ENCODE data around the gene GSN.
A peak's percentile ranks its signal among the peaks of the same experiment; 100 is the strongest.
"Not testable (repeated sequence)": the region's sequence is repeated elsewhere in the genome, so short reads cannot be mapped to it uniquely, and the experiment has no call there.

GSN gene

DNA sequence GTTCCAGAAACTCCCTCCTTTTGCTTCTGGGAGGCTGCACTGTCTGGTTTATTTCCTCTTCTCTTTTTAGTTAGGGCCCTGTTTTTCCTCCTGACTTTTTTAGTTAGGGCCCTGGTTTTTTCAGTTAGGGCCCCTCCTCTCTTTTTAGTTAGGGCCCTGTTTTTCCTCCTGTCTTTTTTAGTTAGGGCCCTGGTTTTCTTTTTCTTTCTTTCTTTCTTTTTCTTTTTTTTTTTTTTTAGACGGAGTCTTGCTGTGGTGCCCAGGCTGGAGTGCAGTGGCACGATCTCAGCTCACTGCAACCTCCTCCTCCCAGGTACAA lies 15.1 kb downstream of the GSN start:
- Mint-ChIP-seq H3K4me1 (ENCODE audit: low read depth) (peaks cover 96% of the 10 kb centered on the region), H3K27me3 (no peaks in the 10 kb centered on the region), H3K9me3 (no peaks in the 10 kb centered on the region), H3K27ac (peak overlapping the region; percentile 98), H3K36me3 (ENCODE audit: low read depth) (peaks cover 90% of the 10 kb centered on the region), H3K4me3 (peak overlapping the region; percentile 57)
- intact Hi-C loops (cut with micrococcal nuclease) = loop anchor here (2.0 to 5.0 kb wide), 2 partner anchors 14 to 61 kb away; partner anchors contain the start of gene GSN

DNA sequence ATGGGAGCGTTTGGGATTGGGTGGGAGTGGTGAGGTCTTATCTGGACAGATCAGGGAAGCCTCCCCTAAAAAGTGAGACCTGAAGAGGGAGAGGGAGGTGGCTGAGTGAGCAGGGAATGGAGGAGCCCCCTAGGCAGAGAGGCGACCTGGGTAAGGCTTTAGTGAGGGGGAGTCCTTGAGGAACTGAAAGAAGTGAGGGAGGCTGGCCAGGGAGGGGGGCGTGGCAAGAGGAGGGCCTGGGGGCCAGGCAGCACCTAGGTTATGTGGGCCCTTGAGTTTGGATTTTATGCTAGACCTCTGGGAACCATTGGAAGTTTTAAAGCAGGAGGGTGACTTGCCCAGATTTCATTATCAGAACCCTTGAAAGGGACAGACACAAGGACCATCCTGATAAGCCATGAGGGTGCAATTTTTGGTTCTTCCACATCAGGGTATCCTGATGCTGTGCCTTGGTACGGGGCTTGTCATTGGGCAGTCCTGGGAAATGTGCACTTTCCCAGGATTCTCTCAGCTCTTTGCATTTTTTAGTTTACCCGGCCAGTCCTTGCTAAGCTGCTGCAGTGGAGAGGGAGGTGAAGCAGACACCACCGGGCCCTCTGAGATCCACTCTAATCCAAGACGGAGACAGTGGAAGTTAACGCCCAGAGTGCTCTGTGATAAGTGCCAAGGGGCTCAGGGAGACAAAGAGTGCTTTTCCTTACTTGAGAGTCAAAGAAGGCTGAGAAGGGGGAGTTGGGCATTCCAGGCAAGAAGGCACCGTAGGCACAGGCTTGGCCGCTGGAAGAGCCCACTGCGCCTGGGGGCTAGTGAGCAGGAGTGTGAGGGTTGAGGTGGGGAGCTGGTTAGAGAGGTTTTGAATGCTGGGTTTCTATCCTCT lies 16.1 kb downstream of the GSN start:
- Mint-ChIP-seq H3K4me3 (peak overlapping the region; percentile 57), H3K9me3 (no peaks in the 10 kb centered on the region), H3K4me1 (ENCODE audit: low read depth) (peaks cover 96% of the 10 kb centered on the region), H3K36me3 (ENCODE audit: low read depth) (peaks cover 94% of the 10 kb centered on the region), H3K27me3 (no peaks in the 10 kb centered on the region), H3K27ac (peak overlapping the region; percentile 98)
- intact Hi-C loops (cut with micrococcal nuclease) = loop anchor here (2.0 to 5.0 kb wide), 2 partner anchors 15 to 62 kb away; partner anchors contain the start of gene GSN

DNA sequence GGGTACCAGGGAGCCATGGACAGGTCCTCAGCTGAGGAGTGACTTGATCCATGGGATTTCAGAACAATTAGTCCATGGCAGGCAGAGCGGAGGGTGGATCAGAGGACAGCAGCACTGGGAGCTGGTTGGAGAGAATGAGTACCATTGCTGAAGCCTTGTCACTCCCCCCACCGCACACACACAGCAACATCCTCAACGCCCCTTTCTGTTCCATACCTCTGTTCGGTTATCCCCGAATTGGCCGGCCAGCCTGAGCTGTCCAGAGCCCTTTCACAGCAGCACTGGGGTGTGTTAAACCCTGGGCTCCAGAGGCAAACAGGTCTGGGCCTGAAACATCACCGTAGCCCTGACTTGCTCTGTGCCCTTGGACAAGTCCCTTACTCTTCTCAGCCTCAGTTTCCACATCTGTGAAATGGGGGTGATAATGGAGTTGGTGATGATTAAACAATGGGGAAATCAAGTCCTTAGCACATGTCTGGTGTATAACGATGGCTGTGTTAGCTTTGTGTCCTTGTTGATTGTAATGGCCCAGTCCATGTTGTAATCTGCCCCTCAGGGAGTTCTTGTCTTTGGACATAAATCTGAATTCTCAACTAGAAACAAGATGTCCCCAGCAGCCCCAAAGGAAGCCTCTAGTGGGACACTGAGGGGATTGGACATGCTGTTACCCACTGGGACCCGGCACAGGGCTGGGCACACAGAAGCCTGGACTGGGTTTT lies 16.9 kb downstream of the GSN start:
- intact Hi-C loops (cut with micrococcal nuclease) = loop anchor here (5.0 kb wide), 1 partner anchor 63 kb away; no protein-coding TSS in a partner anchor
- Mint-ChIP-seq H3K36me3 (ENCODE audit: low read depth) (peaks cover 94% of the 10 kb centered on the region), H3K4me3 (peak overlapping the region; percentile 28), H3K9me3 (no peaks in the 10 kb centered on the region), H3K27me3 (no peaks in the 10 kb centered on the region), H3K27ac (peak overlapping the region; percentile 98), H3K4me1 (ENCODE audit: low read depth) (peaks cover 96% of the 10 kb centered on the region)

DNA sequence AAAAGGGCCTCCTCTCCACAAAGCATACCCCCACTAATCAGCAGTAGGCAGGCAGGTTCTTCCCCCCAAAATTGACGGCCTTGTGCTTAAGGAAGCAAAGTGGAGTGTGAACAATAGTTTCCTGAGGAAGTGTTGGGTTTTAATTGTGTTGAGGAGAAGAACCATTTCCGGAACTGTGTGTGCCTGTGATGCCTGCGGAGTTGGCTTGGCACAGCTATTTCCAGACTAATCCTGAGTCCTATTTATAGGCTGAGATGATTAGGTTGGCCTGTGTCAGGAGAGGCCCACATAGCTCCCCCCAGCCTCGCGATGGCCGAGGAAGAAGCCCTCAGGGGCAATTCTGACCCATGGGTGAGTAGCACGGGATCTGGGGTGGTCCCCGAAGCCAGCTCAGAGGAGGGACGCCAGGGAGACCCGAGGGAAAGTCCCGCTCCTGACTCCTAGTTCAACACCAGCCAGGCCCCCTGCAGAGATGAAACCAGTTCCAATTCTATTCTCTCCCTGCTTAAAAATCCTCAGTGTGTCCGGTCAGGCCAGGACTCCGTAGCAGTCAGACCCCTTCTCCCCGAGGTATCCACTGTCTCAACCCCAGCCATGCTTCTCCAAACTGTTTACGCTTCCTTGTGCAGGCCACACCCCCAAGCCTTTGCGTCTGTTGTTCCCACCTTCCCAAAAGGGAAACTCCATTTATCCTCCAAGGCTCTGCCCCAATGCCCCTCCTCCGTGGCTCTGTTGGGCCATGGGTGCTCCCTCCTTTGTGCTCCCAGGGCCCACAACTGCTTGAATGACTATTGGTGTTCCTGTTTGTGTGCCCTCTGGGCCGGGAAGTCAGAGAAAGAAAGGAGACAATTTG lies 18.1 kb downstream of the GSN start:
- H3K27me3 Mint-ChIP-seq = no peaks in the 10 kb centered on the region
- peak overlapping the region; percentile 67 for H3K4me3 Mint-ChIP-seq
- H3K9me3 Mint-ChIP-seq = no peaks in the 10 kb centered on the region
- H3K4me1 Mint-ChIP-seq (ENCODE audit: low read depth) = peaks cover 89% of the 10 kb centered on the region
- H3K36me3 Mint-ChIP-seq (ENCODE audit: low read depth) = peaks cover 87% of the 10 kb centered on the region
- peak overlapping the region; percentile 98 for H3K27ac Mint-ChIP-seq
- intact Hi-C loops (cut with micrococcal nuclease) = no loop called here

DNA sequence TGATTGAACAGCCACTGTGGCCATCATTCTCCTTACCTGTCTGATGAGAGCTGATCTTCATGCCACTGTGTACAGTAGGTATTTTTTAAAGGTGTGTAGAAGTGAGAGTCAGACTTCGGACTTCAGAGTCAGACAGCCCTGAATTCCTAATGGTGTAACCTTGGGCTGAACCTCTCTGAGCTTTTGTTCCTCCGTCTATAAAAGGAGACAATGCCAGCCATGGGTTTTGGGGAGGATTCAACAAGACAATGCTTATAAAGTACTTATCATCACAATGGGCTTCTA lies 18.7 kb downstream of the GSN start:
- peaks cover 87% of the 10 kb centered on the region for H3K4me1 Mint-ChIP-seq (ENCODE audit: low read depth)
- H3K27ac Mint-ChIP-seq = peak overlapping the region; percentile 98
- no peaks in the 10 kb centered on the region for H3K9me3 Mint-ChIP-seq
- H3K4me3 Mint-ChIP-seq = peak overlapping the region; percentile 67
- intact Hi-C loops (cut with micrococcal nuclease) = no loop called here
- H3K27me3 Mint-ChIP-seq = no peaks in the 10 kb centered on the region
- H3K36me3 Mint-ChIP-seq (ENCODE audit: low read depth) = peaks cover 85% of the 10 kb centered on the region

DNA sequence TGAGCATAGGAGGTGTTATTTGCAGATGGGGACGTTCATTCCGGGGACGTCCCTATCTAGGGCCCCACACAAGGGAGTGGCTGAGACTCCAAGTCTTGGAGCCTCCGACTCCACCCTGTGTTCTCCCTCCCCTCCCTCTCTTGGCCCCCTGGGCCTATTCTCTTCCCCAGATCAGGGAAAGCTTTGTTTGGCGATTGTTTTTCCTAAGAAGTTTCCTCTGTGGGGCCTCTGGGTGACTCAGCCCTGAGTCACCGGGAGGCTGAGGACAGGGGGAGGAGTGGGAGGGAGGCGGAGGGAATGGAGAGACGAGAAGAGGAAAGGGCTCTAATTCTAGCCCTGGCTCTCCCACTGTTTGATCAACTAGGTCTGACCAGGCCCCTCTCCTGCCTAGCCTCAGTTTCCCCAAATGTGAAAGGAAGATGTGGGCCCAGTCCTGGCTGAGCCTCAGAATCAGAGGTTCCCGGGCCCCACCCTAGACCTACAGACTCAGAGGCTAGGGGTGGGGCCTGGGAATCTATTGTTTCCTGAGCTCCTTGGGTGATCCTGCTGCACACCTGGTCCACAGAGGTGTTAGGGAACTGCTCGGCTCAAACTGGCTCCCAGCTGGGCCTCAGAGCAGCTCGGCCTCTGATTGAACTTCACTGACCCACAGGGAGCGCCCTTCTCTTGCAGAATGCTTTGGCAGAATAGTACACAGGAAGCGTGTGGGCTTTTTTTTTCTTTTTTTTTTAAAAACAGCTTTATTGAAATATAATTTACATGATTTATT lies 19.2 kb downstream of the GSN start:
- H3K27ac Mint-ChIP-seq = peak overlapping the region; percentile 98
- H3K4me3 Mint-ChIP-seq = peak overlapping the region; percentile 67
- intact Hi-C loops (cut with micrococcal nuclease) = no loop called here
- H3K9me3 Mint-ChIP-seq = no peaks in the 10 kb centered on the region
- peaks cover 85% of the 10 kb centered on the region for H3K36me3 Mint-ChIP-seq (ENCODE audit: low read depth)
- no peaks in the 10 kb centered on the region for H3K27me3 Mint-ChIP-seq
- peaks cover 87% of the 10 kb centered on the region for H3K4me1 Mint-ChIP-seq (ENCODE audit: low read depth)

DNA sequence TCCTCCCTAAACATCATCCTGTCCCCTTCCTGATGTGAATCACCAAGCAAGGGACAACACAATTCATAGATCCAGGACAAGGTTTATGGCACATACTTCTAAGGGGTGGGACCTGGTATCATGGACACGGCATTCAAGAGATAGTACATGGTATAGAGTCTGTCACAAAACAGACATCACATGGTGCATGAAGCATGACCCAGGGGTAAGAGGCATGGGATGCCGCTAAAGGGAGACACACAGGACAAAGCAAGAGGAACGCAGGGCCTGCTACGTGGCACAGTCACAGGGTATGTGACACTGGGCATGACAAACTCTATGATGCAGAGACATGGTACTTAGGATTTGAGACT lies 20.7 kb downstream of the GSN start:
- peaks cover 87% of the 10 kb centered on the region for H3K4me1 Mint-ChIP-seq (ENCODE audit: low read depth)
- peaks cover 88% of the 10 kb centered on the region for H3K36me3 Mint-ChIP-seq (ENCODE audit: low read depth)
- intact Hi-C loops (cut with micrococcal nuclease) = no loop called here
- no peaks in the 10 kb centered on the region for H3K9me3 Mint-ChIP-seq
- H3K27ac Mint-ChIP-seq = peak overlapping the region; percentile 98
- peak overlapping the region; percentile 43 for H3K4me3 Mint-ChIP-seq
- no peaks in the 10 kb centered on the region for H3K27me3 Mint-ChIP-seq

DNA sequence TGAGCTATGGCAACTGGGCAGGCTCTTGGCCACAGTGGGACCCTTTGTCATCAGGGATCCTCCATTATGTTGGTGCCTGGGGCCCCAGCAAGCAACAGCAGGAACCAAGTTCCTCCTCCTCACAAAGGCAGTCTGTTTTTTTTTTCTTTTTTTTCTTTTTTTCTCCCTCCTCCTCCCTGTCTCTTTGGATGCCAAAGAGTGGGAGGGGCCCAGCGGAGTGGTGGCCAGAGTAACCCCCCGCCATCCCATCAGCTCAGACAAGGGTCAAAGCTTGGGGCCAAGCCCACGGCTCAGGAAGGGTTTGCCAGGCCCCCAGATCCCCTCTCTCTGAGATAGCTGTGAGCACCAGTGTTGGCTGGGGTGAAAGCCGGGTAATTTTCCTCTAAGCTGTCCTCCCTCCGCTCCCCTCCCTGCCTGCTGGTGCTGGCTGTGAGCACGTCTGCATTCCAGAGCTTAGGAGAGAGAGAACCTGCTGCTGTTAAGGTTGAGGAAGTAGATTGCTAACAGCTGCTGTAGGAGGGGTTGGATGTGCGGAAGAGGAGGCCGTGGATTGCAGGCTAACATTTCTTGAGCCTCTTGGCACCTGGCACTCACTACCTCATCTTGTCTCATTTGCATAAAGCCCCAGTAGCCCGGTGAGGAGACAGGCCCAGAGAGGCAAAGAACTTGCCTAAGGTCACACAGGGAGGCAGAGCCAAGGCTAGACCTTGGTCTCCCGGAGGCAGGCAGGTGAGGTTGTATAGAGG lies 21.2 kb downstream of the GSN start:
- intact Hi-C loops (cut with micrococcal nuclease) = no loop called here
- Mint-ChIP-seq H3K4me1 (ENCODE audit: low read depth) (peaks cover 87% of the 10 kb centered on the region), H3K36me3 (ENCODE audit: low read depth) (peaks cover 88% of the 10 kb centered on the region), H3K9me3 (no peaks in the 10 kb centered on the region), H3K4me3 (peak overlapping the region; percentile 43), H3K27ac (peak overlapping the region; percentile 98), H3K27me3 (no peaks in the 10 kb centered on the region)

DNA sequence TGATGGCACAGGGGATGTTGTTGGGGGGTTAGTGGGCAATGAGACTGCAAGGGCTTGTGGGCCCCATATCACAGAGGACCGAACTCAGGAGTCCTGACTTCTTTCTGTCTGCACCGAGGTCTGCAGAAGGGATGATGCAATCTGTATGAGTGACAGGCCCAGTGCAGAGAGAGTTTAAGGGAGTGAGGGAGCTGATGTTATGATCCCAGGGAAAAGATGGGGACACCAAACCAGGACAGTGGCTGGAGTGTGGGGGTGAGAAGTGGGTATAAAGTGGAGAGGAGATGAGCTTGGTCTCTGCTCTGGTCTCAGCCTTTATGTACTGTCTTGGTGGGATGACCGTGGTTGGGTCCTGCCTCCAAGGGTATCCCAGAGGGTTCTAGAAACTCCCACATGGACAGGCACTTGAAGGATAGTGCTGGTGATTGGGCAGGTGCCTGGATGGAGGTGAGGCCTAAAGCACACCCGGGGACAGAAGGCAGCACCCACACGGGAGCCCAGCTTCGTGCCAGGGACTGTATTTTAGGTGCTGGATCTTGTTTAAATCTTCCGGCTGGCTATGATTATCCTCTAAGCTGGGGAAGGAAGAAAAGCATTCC lies 21.9 kb downstream of the GSN start:
- no peaks in the 10 kb centered on the region for H3K9me3 Mint-ChIP-seq
- peaks cover 87% of the 10 kb centered on the region for H3K4me1 Mint-ChIP-seq (ENCODE audit: low read depth)
- H3K27ac Mint-ChIP-seq = peak overlapping the region; percentile 98
- peaks cover 88% of the 10 kb centered on the region for H3K36me3 Mint-ChIP-seq (ENCODE audit: low read depth)
- peak overlapping the region; percentile 43 for H3K4me3 Mint-ChIP-seq
- H3K27me3 Mint-ChIP-seq = no peaks in the 10 kb centered on the region
- intact Hi-C loops (cut with micrococcal nuclease) = no loop called here

DNA sequence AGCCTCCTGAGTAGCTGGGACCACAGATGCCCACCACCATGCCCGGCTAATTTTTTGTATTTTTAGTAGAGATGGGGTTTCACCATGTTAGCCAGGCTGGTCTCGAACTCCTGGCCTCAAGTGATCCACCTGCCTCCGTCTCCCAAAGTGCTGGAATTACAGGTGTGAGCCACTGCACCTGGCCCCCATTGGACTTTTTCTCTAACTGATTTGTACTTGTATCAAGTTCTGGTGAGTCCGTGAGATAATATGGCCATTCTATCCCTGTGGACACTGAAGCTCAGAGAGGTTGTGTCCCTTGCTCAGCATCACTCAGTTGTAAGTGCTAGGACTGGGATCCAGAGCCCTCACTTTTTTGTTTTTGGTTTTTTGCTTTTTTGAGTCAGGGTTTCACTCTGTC lies 23.6 kb downstream of the GSN start:
- H3K36me3 Mint-ChIP-seq (ENCODE audit: low read depth) = peaks cover 87% of the 10 kb centered on the region
- H3K4me3 Mint-ChIP-seq; H3K27ac Mint-ChIP-seq; intact Hi-C loops (cut with micrococcal nuclease); H3K27me3 Mint-ChIP-seq; H3K9me3 Mint-ChIP-seq: not testable (repeated sequence)
- peaks cover 90% of the 10 kb centered on the region for H3K4me1 Mint-ChIP-seq (ENCODE audit: low read depth)

DNA sequence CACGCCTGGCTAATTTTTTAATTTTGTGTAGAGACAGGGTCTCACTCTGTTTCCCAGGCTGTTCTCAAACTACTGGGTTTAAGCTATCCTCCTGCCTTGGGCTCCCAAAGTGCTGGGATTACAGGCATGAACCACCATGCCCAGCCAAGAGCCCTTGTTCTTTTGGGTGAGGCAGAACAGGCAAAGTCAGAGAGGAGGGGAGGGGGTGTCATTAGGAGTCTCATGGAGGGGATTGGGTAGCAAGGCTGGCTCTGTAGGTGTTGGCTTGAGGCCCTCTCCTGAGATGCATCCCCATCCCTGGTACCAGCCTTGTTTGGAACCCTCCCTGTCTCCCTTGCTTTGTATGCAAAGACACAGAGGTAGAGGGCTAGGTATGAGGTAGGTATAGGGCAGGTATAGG lies 24.1 kb downstream of the GSN start:
- no peaks in the 10 kb centered on the region for H3K27me3 Mint-ChIP-seq
- H3K9me3 Mint-ChIP-seq = no peaks in the 10 kb centered on the region
- H3K4me3 Mint-ChIP-seq = no peak overlapping the region
- peaks cover 85% of the 10 kb centered on the region for H3K36me3 Mint-ChIP-seq (ENCODE audit: low read depth)
- intact Hi-C loops (cut with micrococcal nuclease) = no loop called here
- H3K4me1 Mint-ChIP-seq (ENCODE audit: low read depth) = peaks cover 90% of the 10 kb centered on the region
- no peak overlapping the region for H3K27ac Mint-ChIP-seq

DNA sequence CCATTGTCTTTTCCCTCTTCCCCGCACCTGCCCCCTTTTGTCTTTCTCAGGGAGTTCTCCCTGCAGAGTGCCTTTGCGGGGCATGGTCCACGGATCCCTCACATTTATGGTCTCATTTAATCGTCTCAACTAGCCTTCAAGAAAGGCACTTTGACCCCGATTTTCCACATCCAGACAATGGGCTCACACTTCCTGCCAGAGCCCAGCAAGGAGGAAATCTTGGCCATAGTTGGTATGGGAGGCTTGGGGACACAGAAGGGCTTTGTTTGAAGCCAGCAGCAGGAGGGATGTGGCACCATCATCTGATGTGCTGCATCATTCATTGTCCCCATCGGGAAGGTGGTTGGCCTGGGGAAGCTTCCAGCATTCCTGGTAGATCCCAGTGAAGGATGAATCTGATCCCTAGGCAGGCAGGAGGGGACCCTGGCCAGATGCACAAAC lies 24.9 kb downstream of the GSN start:
- intact Hi-C loops (cut with micrococcal nuclease) = no loop called here
- H3K27me3 Mint-ChIP-seq = no peaks in the 10 kb centered on the region
- no peaks in the 10 kb centered on the region for H3K9me3 Mint-ChIP-seq
- H3K36me3 Mint-ChIP-seq (ENCODE audit: low read depth) = peaks cover 80% of the 10 kb centered on the region
- H3K4me1 Mint-ChIP-seq (ENCODE audit: low read depth) = peaks cover 90% of the 10 kb centered on the region
- peak overlapping the region; percentile 58 for H3K27ac Mint-ChIP-seq
- H3K4me3 Mint-ChIP-seq = no peak overlapping the region

Data from dendritic cell treated with granulocyte-macrophage colony-stimulating factor and Interleukin-4, amounts not matched to agents 40 ng/mL and 50 ng/mL, for 4 days (primary cell).